GM12873 (cell line): ENCODE results near the gene CWC15.

Source experiments
- TF ChIP-seq, protein P1 (sequence below): IDR thresholded peaks from 2 replicates; pipeline ENCODE4 v1.5.1; 2012; ENCODE audit warnings: low read depth, mild to moderate bottlenecking, moderate library complexity, low read length, control low read depth; ENCODE audit not compliant: insufficient read depth; ENCODE audit errors: missing control alignments

Gene CWC15

DNA sequence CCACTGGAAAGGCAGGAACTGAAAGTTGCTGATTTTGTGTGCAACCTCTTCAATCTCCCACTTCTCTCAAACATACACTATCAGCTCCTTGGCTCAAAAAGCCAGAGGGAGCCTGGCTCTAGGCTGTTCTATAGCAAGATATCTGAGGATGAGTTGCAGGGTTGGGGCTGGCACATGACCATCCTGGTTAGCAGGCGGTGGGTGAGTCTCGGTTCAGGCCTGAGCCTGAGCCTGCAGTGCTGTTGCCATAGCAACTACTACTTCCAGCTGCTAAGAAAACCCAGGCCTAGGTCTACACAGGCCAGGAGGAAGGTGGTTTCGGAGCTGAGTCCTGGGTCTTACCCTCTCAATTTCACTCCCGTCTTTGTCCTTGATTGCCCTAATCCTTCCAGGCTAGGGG, 39.0 kb downstream of the CWC15 start:
- TF ChIP-seq, protein P1, sequence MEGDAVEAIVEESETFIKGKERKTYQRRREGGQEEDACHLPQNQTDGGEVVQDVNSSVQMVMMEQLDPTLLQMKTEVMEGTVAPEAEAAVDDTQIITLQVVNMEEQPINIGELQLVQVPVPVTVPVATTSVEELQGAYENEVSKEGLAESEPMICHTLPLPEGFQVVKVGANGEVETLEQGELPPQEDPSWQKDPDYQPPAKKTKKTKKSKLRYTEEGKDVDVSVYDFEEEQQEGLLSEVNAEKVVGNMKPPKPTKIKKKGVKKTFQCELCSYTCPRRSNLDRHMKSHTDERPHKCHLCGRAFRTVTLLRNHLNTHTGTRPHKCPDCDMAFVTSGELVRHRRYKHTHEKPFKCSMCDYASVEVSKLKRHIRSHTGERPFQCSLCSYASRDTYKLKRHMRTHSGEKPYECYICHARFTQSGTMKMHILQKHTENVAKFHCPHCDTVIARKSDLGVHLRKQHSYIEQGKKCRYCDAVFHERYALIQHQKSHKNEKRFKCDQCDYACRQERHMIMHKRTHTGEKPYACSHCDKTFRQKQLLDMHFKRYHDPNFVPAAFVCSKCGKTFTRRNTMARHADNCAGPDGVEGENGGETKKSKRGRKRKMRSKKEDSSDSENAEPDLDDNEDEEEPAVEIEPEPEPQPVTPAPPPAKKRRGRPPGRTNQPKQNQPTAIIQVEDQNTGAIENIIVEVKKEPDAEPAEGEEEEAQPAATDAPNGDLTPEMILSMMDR, result no peak

DNA sequence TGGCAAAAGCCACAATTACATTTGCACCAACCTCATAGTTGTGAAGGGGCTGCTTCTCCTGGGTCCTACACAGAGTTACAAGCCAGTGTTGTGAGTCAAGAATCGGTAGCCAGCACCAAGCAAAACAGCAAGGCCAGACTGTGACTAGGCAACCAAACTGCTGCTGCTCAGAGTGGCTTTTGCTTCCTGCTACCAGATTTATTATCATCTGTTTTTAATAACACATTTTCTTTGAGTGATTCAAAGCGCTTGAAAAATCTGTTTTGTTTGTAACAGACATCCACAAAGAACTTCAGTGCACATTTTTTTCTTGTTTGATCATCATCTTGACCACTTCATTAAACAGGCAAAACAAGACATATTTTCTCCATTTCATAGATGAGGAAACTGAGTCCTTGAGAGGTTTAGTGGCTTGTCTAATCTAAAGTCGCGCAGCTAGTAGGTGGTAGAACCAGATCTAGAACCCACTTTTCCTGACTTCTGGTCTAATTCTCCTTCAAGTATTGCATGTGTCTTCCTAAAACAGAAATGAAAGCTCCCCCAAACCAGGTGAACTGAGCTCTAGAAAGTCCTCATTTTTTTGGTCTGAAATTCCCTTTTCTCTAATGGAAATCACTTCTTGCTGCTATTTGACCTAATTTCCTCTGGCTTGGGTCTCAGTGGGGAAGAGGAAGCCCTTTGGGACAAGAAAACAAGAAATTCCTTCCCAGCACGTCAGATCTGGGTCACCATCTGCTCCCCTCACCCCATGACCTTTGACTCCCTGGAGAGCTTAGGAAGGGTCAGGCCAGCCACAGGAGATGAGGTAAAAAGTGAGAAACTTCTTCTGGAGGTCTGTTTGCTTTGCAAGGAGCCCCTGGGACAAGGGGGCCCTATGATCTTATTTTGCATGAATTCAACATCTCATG, 39.9 kb downstream of the CWC15 start:
- TF ChIP-seq, protein P1, result no peak

DNA sequence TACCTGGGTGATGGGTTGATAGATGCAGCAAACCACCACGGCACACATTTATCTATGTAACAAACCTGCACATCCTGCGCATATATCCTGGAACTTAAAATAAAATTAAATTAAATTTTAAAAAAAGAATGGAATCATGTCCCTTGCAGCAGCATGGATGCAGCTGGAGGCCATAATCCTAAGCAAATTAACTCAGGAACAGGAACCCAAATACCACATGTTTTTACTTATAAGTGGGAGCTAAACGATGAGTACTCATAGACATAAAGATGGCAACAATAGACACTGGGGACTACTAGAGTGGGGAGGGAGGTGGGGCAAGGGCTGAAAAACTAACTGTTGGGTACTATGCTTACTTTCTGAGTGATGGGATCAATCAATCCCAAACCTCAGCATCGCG, 40.9 kb downstream of the CWC15 start:
- TF ChIP-seq, protein P1, result no peak

DNA sequence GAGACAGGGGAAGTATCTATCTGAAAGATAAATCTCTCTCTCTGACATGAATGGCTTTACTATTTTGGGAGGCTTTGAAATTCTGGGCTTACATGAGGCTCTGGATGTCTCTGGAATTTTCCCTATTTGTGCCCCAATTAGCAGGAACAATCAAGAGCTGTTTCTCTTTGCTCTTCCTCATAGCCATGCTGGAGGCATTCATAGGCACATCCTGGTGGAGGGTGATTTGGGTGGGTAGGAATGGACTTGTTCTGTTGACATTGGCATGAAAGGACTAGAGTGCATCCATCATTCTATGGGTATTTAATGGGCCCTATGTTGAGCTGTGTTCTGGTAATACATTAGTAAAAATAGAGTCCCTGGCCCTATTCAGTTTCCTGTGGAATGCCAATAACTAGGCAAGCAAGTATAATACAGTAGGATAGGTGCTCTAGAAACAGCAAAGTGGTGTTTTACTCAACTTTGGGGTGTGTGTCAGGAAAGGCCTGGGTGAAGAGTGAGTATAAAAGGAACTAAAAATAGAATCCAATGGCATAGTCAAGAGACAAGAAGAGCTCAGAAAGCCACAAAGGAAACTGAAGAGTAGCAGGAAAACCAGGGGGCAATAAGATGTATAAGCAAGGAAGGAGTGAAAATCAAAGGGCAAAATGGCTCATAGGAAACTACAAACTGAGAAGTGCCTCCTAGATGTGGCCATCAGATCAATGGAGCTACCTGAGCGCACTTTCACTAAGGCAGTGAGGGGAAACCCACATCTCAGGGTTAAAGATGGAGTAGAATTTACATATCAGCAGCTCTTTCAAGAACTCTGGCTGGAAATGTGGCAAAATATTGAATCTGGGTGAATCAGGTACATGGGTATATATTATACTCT, 45.0 kb downstream of the CWC15 start:
- TF ChIP-seq, protein P1, result no peak

DNA sequence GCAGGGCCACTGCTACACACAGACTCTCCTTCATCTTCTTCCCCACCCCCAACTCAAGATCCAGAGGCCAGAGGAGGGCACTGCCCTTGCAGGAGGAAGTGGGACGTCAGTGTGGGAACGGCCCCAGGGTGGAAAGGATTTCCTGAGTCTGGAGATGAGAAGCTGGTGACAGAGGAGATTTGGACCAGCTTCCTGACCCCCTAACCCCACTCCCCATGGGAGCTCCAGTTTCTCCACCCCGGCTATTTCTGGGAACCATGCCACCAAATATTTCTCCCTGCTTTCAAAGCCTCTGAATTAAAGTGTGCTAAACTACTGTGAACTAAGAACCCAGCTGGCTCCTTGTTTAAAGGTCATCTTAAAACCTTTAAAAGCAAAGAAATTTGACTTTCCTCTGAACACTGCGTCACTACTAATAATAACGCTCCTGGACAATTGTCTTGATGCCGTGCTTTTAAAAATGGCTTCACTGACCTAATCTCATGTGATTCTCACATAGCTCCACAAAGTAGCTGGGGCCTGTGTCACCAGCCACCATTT, 46.6 kb downstream of the CWC15 start:
- TF ChIP-seq, protein P1, result no peak

DNA sequence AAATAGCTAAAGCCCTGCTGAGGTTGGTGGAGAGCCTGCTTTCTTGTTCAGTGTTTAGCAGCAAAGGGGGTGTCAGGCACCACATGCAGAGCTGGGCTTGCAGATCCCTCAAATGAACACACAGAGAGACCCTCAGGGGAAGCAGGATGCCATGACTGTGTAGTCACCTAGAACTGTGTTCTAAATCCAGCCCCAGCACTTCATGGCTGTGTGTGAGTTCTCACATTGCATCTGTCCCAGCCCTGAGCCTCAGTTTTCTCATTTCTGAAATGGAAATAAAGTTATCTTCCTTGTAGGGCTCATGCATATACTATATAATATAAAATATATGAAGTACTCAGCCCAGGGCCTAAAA, 47.1 kb downstream of the CWC15 start:
- TF ChIP-seq, protein P1, result no peak
